Trophoblast cell (in vitro differentiated cells and primary cell): ENCODE measurements around the gene VWA8.

Experiments used
- DNase-seq, 2 donors: peaks; one replicate each; pipeline ENCODE4 v3.0.0-alpha.2; 2016
- H2AFZ ChIP-seq: 2 replicates; pipeline ENCODE4 v1.6.1; 2013; ENCODE audit warnings: low read length, moderate library complexity, mild to moderate bottlenecking; ENCODE audit not compliant: insufficient read depth, poor library complexity
- H2AK5ac ChIP-seq: 2 replicates; pipeline ENCODE4 v1.6.1; 2013; ENCODE audit warnings: mild to moderate bottlenecking, low read length
- H2BK120ac ChIP-seq: 2 replicates; pipeline ENCODE4 v1.6.1; 2013; ENCODE audit warnings: low read length, mild to moderate bottlenecking, moderate library complexity; ENCODE audit not compliant: insufficient read depth, poor library complexity
- H2BK12ac ChIP-seq: 2 replicates; pipeline ENCODE4 v1.6.1; 2013; ENCODE audit warnings: mild to moderate bottlenecking, low read length, moderate library complexity
- H2BK5ac ChIP-seq: 2 replicates; pipeline ENCODE4 v1.6.1; 2013; ENCODE audit warnings: low read length, low read depth, moderate library complexity, mild to moderate bottlenecking; ENCODE audit not compliant: poor library complexity
- H3K14ac ChIP-seq: 2 replicates; pipeline ENCODE4 v1.6.1; 2013; ENCODE audit warnings: mild to moderate bottlenecking, low read length
- H3K18ac ChIP-seq: 2 replicates; pipeline ENCODE4 v1.6.1; 2013; ENCODE audit warnings: mild to moderate bottlenecking, low read length
- H3K23ac ChIP-seq: 2 replicates; pipeline ENCODE4 v1.6.1; 2013; ENCODE audit warnings: low read length
- H3K27ac ChIP-seq: 2 replicates; pipeline ENCODE4 v1.5.1; 2013; ENCODE audit warnings: low read depth, mild to moderate bottlenecking, inconsistent platforms, low read length, moderate library complexity
- H3K27me3 ChIP-seq: 2 replicates; pipeline ENCODE4 v1.6.1; 2013; ENCODE audit warnings: inconsistent platforms, mild to moderate bottlenecking, low read length, moderate library complexity; ENCODE audit not compliant: insufficient read depth
- H3K36me3 ChIP-seq, 2 experiments: 1 replicate in 1 of 2; 2 replicates in 1 of 2; pipeline ENCODE4 v1.6.1; 2013; ENCODE audit warnings: low read length in 2 of 2, mild to moderate bottlenecking in 2 of 2, moderate library complexity in 1 of 2; ENCODE audit not compliant: insufficient read depth in 2 of 2, control insufficient read depth in 1 of 2
- H3K4ac ChIP-seq: 2 replicates; pipeline ENCODE4 v1.6.1; 2013; ENCODE audit warnings: low read depth, mild to moderate bottlenecking, low read length, moderate library complexity
- H3K4me1 ChIP-seq, 2 experiments: 1 replicate in 1 of 2; 2 replicates in 1 of 2; pipeline ENCODE4 v1.6.1; 2013; ENCODE audit warnings: low read length in 2 of 2, mild to moderate bottlenecking in 2 of 2, moderate library complexity in 1 of 2; ENCODE audit not compliant: insufficient read depth in 2 of 2, control insufficient read depth in 1 of 2
- H3K4me2 ChIP-seq: 2 replicates; pipeline ENCODE4 v1.6.1; 2013; ENCODE audit warnings: inconsistent platforms, mild to moderate bottlenecking, low read length, moderate library complexity
- H3K4me3 ChIP-seq: 2 replicates; pipeline ENCODE4 v1.5.1; 2013; ENCODE audit warnings: mild to moderate bottlenecking, low read depth, low read length, inconsistent platforms
- H3K79me1 ChIP-seq: one replicate; pipeline ENCODE4 v1.6.1; 2013; ENCODE audit warnings: low read length
- H3K79me2 ChIP-seq: 2 replicates; pipeline ENCODE4 v1.6.1; 2013; ENCODE audit warnings: low read length, mild to moderate bottlenecking; ENCODE audit not compliant: control insufficient read depth, insufficient read depth, poor library complexity
- H3K9ac ChIP-seq: 2 replicates; pipeline ENCODE4 v1.6.1; 2013; ENCODE audit warnings: mild to moderate bottlenecking, low read length
- H3K9me3 ChIP-seq: 2 replicates; pipeline ENCODE4 v1.6.1; 2013; ENCODE audit warnings: low read depth, mild to moderate bottlenecking, control low read depth, inconsistent platforms, low read length; ENCODE audit not compliant: insufficient read depth
- H4K12ac ChIP-seq: 2 replicates; pipeline ENCODE4 v1.6.1; 2013; ENCODE audit warnings: low read depth, mild to moderate bottlenecking, low read length, moderate library complexity
- H4K8ac ChIP-seq: 2 replicates; pipeline ENCODE4 v1.6.1; 2013; ENCODE audit warnings: low read depth, mild to moderate bottlenecking, low read length, moderate library complexity
- H4K91ac ChIP-seq: one replicate; pipeline ENCODE4 v1.6.1; 2013; ENCODE audit warnings: low read depth, mild to moderate bottlenecking, low read length, moderate library complexity
- WGBS: extraction: QIAGEN DNeasy Blood & Tissue Kit; methylation state at CpG from one replicate; pipeline ENCODE4 v1.1.7; 2013; ENCODE audit warnings: missing lambda C conversion rate; ENCODE audit not compliant: insufficient read length, insufficient coverage; ENCODE audit errors: extremely low coverage; 5-methylcytosine and 5-hydroxymethylcytosine counted together

The VWA8 gene

DNA sequence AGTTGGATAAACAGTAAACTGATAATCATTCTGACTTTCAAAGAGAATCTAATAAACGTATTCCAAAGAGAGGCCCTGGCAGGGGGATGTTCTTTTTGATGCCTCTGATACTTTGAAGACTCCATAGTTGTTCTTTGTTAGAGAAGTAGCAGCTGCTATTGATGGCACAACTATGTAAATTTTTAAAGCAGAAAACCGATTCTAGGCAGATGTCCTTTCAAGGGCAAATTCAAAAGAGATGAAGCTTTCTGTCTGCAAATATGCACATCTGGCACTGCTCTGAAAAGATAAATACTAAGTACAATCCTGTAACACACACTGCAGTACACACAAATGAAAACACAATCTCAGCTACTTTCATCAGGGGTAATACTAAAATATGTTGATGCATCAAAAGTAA is 250.1 kb downstream of the VWA8 start:
- H3K4me1 ChIP-seq: peaks cover 0 to 2% of the 10 kb centered on the region in 2 experiments
- H3K4ac ChIP-seq: no peak overlapping the region
- H3K36me3 ChIP-seq: no peaks in the 10 kb centered on the region
- H2BK120ac ChIP-seq: no peak overlapping the region
- H4K8ac ChIP-seq: no peak overlapping the region
- H3K4me2 ChIP-seq: no peak overlapping the region
- no peak for DNase-seq
- H3K9me3 ChIP-seq: no peaks in the 10 kb centered on the region
- H2AFZ ChIP-seq: no peak overlapping the region
- no peak overlapping the region for H3K4me3 ChIP-seq
- no peak overlapping the region for H3K27ac ChIP-seq
- no peak overlapping the region for H3K18ac ChIP-seq
- H4K12ac ChIP-seq: no peak overlapping the region
- H3K27me3 ChIP-seq: no peaks in the 10 kb centered on the region
- WGBS: no CpG with 5 or more reads among the region's 2 CpGs
- no peak overlapping the region for H2BK12ac ChIP-seq
- H4K91ac ChIP-seq: no peak overlapping the region
- no peak overlapping the region for H3K23ac ChIP-seq
- H3K79me2 ChIP-seq: no peaks in the 10 kb centered on the region
- no peak overlapping the region for H2BK5ac ChIP-seq
- H3K14ac ChIP-seq: no peak overlapping the region
- H3K9ac ChIP-seq: no peak overlapping the region
- no peaks in the 10 kb centered on the region for H3K79me1 ChIP-seq
- H2AK5ac ChIP-seq: no peak overlapping the region

DNA sequence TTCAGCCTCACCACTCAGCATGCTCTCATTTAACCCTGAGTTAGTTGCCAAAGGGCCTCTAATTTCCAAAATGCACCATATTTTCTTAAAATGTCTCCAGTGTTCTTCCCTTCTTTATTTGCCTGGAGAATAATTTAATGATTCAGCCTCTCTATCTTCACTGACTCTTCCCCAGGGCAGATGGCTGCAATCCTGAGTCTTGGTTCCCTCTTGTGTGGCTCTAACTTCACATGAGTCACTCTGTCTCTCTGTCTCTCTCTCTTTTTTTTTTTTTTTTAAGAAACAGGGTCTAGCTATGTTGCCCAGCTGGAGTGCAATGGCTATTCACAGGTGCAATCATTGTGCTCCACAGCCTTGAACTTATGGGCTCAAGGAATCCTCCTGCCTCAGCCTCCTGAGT is 251.4 kb downstream of the VWA8 start:
- no peak overlapping the region for H4K91ac ChIP-seq
- no peak overlapping the region for H3K9ac ChIP-seq
- no peak overlapping the region for H2BK120ac ChIP-seq
- H3K4me3 ChIP-seq: no peak overlapping the region
- no peak overlapping the region for H3K23ac ChIP-seq
- H2BK5ac ChIP-seq: no peak overlapping the region
- H3K4me2 ChIP-seq: no peak overlapping the region
- H3K14ac ChIP-seq: no peak overlapping the region
- H4K8ac ChIP-seq: no peak overlapping the region
- H3K27ac ChIP-seq: no peak overlapping the region
- H3K9me3 ChIP-seq: no peaks in the 10 kb centered on the region
- no peak overlapping the region for H2AFZ ChIP-seq
- H4K12ac ChIP-seq: no peak overlapping the region
- no peaks in the 10 kb centered on the region for H3K79me1 ChIP-seq
- H2BK12ac ChIP-seq: no peak overlapping the region
- H3K18ac ChIP-seq: no peak overlapping the region
- H3K36me3 ChIP-seq: no peaks in the 10 kb centered on the region
- no peaks in the 10 kb centered on the region for H3K27me3 ChIP-seq
- no peak overlapping the region for H2AK5ac ChIP-seq
- H3K4me1 ChIP-seq: peaks cover 0 to 2% of the 10 kb centered on the region in 2 experiments
- no peaks in the 10 kb centered on the region for H3K79me2 ChIP-seq
- H3K4ac ChIP-seq: no peak overlapping the region
- peak; percentile 38 to 60 for DNase-seq

DNA sequence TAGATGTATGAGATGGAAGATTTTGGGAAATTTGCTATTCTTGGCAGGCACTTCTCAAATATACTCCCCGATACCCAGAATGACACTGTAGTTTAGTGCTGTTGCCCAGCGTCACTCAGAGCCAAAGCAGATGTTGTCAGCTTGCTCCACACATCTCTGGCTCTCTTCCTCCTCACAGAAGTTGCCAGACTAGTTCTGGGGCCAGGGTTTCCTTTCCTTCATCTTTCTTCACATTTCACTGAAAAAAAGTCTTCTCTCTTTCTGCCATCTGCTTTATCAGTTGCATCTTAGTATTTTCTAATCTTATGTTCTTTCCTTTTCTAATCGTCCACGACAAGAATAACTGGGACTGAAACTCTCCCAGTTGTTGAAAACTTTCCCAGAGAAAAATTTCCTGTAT is 252.2 kb downstream of the VWA8 start:
- Histone ChIP-seq H3K79me1 (no peaks in the 10 kb centered on the region), H3K27me3 (no peaks in the 10 kb centered on the region), H3K4me3 (no peak overlapping the region)

DNA sequence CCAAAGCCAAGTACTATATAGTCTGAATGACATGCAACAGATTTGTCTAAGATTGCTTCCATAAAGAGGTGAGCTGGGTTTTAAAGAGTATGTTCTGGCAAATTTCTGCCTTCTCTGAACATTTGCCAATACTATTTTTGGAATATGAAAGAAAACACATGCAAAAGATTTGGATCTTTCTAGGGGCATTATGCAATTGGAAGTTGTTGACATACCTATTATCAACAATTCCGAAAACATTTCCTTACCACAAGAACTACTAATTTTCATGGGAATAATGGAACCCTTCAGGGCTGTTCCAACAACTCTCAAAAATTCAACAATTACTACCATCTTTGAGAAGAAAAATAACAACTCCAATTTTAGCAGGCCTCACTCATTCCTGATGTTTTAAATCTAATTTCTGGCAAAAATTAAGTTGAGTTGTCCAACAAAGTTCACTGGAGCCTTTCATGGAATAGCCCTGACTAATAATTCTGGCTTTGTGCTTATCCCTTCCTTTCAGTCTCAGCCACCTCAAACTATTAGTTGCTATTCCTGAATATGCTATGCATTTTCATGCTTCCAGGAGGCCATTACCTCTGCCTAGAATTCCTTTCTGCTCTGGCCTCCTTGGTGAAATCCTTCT is 253.6 kb downstream of the VWA8 start:
- Histone ChIP-seq H3K27ac (no peak overlapping the region), H3K79me2 (no peaks in the 10 kb centered on the region), H2AK5ac (no peak overlapping the region), H4K8ac (no peak overlapping the region), H3K14ac (no peak overlapping the region), H3K9ac (no peak overlapping the region), H4K12ac (no peak overlapping the region), H2BK120ac (no peak overlapping the region), H3K4me1 (peaks cover 0 to 2% of the 10 kb centered on the region in 2 experiments), H4K91ac (no peak overlapping the region), H2BK12ac (no peak overlapping the region), H3K79me1 (no peaks in the 10 kb centered on the region), H3K4ac (no peak overlapping the region), H3K36me3 (no peaks in the 10 kb centered on the region), H3K18ac (no peak overlapping the region), H2AFZ (no peak overlapping the region), H2BK5ac (no peak overlapping the region), H3K9me3 (no peaks in the 10 kb centered on the region), H3K4me3 (no peak overlapping the region), H3K4me2 (no peak overlapping the region), H3K27me3 (no peaks in the 10 kb centered on the region), H3K23ac (no peak overlapping the region)
- peak in 1 of 2 donors; percentile 67 for DNase-seq
- no CpG with 5 or more reads among the region's 1 CpG for WGBS

More for the DNA sequence above, 252.2 kb downstream of the VWA8 start:
- H4K8ac ChIP-seq: no peak overlapping the region
- H3K18ac ChIP-seq: no peak overlapping the region
- peaks cover 0 to 2% of the 10 kb centered on the region in 2 experiments for H3K4me1 ChIP-seq
- H3K36me3 ChIP-seq: no peaks in the 10 kb centered on the region
- no peak overlapping the region for H2BK12ac ChIP-seq
- H3K27ac ChIP-seq: no peak overlapping the region
- H2BK120ac ChIP-seq: no peak overlapping the region
- peak; percentile 46 to 73 for DNase-seq
- no peaks in the 10 kb centered on the region for H3K79me2 ChIP-seq
- H3K23ac ChIP-seq: no peak overlapping the region
- no peak overlapping the region for H3K4me2 ChIP-seq
- no peak overlapping the region for H3K14ac ChIP-seq
- no peak overlapping the region for H4K91ac ChIP-seq
- no peak overlapping the region for H2BK5ac ChIP-seq
- H2AFZ ChIP-seq: no peak overlapping the region
- H4K12ac ChIP-seq: no peak overlapping the region
- H3K9ac ChIP-seq: no peak overlapping the region
- H2AK5ac ChIP-seq: no peak overlapping the region
- H3K4ac ChIP-seq: no peak overlapping the region
- H3K9me3 ChIP-seq: no peaks in the 10 kb centered on the region
- WGBS: no CpG with 5 or more reads among the region's 4 CpGs
